GM18870 (cell line): ENCODE measurements around the gene TEX53.

Source experiments
- ATAC-seq: cut with Tn5 transposase; IDR thresholded peaks from one replicate; pipeline ENCODE4 v1.9.1; 2021; ENCODE audit warnings: moderate library complexity; ENCODE audit not compliant: unreplicated experiment

The TEX53 gene

GRCh38 chr9:114680259-114681001 is 22.8 kb upstream of the TEX53 start:
- ATAC-seq = no peak

- no peak for ATAC-seq
These were observed 21.2 kb upstream of the TEX53 start for GRCh38 chr9:114678795-114679194.

DNA sequence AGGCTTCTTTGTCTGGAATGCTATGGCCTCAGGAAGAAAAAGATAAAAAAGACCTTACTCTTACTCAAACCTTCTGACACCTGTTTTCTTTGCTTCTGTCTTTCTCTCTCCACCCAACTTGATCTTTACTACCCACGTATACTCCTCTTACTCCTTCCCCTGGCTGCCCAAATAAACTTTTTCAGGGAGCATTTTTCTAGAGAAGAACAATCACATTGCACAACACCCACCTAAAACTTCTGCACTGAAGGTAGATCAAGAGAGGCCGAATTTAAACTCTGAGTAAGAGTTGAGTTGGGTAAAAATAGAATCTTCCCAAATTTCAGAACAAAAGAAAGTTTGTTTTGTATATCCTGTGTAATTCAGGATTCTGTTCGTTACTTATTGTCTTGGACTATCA is 20.5 kb upstream of the TEX53 start:
- ATAC-seq = no peak

DNA sequence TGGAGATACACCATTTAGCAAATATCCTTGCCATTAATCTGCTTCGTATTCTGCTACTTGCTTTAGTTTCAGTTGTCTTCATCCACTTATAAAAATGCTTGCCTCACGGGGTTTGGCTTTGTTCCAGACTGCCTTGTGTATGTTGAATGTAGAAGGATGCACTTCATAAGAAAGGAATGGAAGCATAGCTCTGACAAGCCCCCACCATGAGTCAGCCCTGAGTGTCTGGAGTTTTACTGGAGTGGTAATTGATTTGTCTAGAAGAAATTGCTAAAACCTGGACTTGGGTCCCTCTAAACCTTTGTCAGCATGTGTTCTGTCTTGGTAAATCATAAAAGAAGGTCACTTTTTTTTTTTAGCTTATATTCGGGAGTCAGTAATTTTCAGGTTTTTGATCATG is 19.8 kb upstream of the TEX53 start:
- no peak for ATAC-seq

GRCh38 chr9:114676901-114677300 is 19.3 kb upstream of the TEX53 start:
- no peak for ATAC-seq

- ATAC-seq = no peak
These were observed 17.4 kb upstream of the TEX53 start for GRCh38 chr9:114674798-114675540.

- ATAC-seq = no peak
These were observed 16.6 kb upstream of the TEX53 start for GRCh38 chr9:114674076-114674797.

DNA sequence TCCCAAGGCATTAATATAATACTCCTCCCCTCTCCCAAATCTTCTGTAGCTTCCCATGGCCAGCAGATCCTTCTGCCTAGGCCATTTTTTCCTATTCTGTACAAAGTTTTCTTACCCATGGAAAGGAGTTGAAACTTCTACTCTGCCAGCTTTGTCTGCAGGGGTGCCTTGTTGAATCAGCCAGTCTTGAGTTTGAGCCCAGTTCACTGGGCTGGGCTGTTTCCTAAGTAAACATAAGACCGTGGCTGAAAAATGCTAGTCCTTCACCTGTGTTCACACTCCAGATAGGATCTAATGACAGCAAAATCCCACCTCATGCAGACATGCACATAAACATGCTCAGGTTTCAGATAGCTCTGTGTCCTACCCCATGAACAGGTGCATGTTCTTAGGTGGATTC is 14.0 kb upstream of the TEX53 start:
- no peak for ATAC-seq

- ATAC-seq = no peak
These were observed 12.4 kb upstream of the TEX53 start for GRCh38 chr9:114669961-114670360.

- ATAC-seq = no peak
These were observed 10.5 kb upstream of the TEX53 start for GRCh38 chr9:114668146-114668545.

- no peak for ATAC-seq
These were observed 9.2 kb upstream of the TEX53 start for GRCh38 chr9:114666851-114667250.

DNA sequence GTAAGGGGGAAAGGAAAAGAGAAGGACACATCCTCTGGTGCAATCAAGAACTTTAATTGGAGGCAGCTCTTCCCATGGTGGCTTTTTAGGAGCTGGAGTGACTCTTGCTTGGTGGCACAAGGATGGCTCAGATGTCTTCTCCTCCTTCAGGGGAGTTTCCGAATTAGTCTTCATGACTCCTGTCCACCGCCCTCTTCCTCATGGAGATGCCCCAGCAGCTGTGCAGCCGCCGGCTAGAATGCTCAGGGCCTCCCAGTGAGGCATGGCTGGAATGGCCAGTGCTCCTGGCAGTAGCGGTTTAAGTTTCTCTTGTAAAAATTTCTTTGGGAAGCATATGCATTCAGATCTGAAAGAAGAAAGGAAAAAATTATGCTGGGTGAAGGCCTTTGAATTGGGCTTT is 8.8 kb upstream of the TEX53 start:
- ATAC-seq = no peak

DNA sequence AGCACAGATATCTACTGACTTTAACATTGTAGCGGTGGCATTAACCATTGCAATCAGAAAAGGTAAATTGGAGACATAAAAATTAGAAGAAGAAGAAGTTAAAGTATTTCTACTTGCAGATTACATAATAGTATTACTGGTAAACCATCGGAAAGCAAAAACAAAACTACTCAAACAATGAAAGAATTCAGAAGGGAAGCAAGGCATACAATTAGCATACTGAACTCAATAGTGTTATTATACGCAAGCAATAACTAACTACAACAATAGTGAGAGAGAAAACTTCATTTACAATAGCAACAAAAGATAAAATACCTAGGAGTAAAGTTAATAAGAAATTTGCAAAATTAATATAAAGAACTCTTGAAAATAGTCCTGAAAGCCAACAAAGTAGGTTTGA is 6.6 kb upstream of the TEX53 start:
- ATAC-seq = no peak

- ATAC-seq = no peak
These were observed 4.7 kb upstream of the TEX53 start for GRCh38 chr9:114662081-114662989.

DNA sequence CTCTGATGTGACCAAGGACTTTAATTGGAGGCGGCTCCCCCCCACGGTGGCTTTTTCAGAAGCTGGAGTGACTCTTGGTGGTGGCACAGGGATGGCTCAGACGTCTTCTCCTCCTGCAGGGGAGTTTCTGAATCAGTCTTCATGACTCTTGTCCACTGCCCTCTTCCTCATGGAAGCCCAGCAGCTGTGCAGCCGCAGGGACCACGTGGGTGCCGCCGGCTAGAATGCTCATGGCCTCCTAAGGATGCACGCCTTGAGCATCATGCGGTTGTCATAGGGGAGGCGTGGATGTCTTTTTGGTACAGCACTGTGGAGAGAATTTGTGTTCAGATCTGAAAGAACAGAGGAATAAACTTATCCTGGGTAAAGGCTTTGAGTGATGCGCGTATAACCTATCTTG is 1.3 kb downstream of the TEX53 start:
- no peak for ATAC-seq

GRCh38 chr9:114655689-114656088 is 1.9 kb downstream of the TEX53 start:
- no peak for ATAC-seq

- no peak for ATAC-seq
These were observed 3.9 kb downstream of the TEX53 start for GRCh38 chr9:114653556-114654159.

DNA sequence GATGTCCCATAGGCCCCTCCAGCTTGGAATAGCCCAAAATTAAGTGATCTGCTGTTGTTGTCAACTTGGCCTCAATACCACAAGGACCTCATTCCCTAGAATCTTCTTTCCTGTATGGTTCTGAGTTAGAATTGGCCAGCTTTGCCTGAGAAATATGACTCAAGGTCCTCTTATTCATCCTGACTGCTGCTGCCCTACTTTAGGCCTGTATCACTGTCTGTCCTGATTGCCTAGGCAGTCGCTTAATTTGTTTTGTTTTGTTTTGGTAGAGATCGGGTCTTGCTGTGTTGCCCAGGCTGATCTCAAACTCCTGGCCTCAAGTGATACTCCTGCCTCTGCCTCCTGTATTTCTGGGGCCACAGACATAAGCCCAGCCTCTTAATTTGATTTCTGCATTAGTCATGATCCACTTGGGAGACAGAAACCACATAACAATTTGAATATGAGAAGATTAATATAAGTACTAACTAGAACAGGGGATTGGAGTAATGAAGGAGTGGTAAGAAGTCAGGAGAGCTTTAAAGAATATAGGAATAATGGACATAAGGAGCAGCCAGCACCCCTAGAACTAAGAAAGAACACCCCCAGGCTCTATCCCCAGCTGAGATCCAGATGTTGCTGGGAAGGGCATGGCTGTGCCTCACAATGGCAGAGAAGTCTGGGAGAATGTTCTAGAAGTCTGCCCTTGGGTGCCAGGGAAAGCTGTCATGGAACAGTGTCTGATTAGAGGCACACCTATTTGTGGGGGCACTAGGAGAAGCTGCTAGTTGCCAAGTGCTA is 4.6 kb downstream of the TEX53 start:
- ATAC-seq = no peak

DNA sequence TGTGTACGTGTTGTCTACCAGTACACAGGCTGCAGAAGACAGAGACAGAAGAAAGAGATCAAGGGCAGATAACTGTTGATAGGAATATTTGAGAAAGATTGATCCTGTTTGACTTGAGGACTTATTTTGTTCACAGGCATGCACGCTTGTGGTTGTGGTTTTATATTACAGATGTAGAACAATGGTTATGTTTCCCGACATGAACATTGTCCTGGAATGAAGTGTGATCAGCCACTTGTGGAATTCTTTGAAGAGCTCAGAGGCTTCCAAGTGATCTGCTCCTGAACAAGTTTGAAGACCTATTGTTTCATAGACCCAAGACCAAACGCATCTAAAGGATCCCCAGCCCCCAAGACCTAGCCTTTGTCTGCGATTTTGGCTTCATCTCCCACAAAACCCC is 13.7 kb downstream of the TEX53 start:
- ATAC-seq = no peak

DNA sequence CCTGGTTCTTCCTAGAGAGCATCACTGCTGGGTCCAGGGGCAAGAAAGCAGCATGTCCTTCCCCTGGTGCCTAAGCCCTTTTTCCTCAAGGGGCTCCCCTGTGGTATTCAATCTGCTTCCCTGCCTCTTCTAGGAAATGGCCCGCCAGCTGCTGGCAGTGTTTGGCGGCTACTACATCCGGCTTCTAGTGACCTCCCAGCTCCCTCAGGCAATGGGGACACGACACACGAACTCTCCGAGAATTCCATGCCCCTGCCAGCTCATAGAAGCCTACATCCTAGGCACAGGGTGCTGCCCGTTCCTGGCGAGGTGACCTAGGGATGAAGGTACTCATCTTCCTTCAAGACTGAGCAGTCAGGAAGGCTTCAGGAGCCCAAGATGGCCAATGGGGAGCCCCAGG is 14.6 kb downstream of the TEX53 start:
- no peak for ATAC-seq
